HepG2 (cell line): Measurements from ENCODE around the gene SOS2. TPM values are rescaled to one million over a fixed set of nuclear protein-coding genes. Genes with fewer than 3 reads are reported as not detected.

Experiments
- ATAC-seq: fragments of 200-7000 bp; cut with Tn5 transposase; 3 replicates; pipeline ENCODE4 v1.9.1; 2020; ENCODE audit warnings: mild to moderate bottlenecking, moderate library complexity
- BruUV-seq: library from RNA; stranded (reverse); fragments of 400-500 nt; replicated peaks from 2 replicates; lab custom pipeline; 2021; lab: Mats Ljungman, UMichigan
- CTCF ChIA-PET: fragments of 300-600 bp; formaldehyde crosslinking; extraction: SDS; loops from one replicate; lab custom pipeline; 2021; ENCODE audit warnings: low total read pairs, inconsistent platforms, low intra/inter-chr PET ratio; lab: Yijun Ruan, JAX
- POLR2A ChIA-PET: fragments of 350-600 bp; sonication (Branson Sonifier 250); formaldehyde crosslinking; loops from one replicate; lab custom pipeline; 2020; ENCODE audit warnings: antibody characterized with exemption, inconsistent platforms; lab: Yijun Ruan, JAX
- DNase-seq: peaks from one replicate; pipeline ENCODE4 v3.0.0-alpha.2; 2015; ENCODE audit warnings: low spot score
- FAIRE-seq: peaks from 3 replicates; lab custom pipeline; 2011; peaks lifted over from hg19 to GRCh38; lab: Jason Lieb, UNC
- H2AFZ ChIP-seq: one replicate; pipeline ENCODE4 v1.6.1; 2011; ENCODE audit warnings: low read length, inconsistent platforms
- H3K27ac ChIP-seq: fragments of 300-600 bp; 3 replicates; pipeline ENCODE4 v1.8.0; 2011; ENCODE audit warnings: mixed run types, mild to moderate bottlenecking, mixed read lengths, low read length, inconsistent platforms; ENCODE audit not compliant: insufficient read depth; ENCODE audit errors: extremely low read length
- H3K27me3 ChIP-seq, 2 experiments: fragments of 200-600 bp in 1 of 2; 2 replicates in 1 of 2; 3 replicates in 1 of 2; pipeline versions ENCODE4 v1.6.0 to v1.8.0; 2011; ENCODE audit warnings: low read length in 2 of 2, mild to moderate bottlenecking in 2 of 2, moderate library complexity in 2 of 2, inconsistent platforms in 1 of 2; ENCODE audit not compliant: insufficient read depth in 2 of 2, control insufficient read depth in 1 of 2
- H3K36me3 ChIP-seq, 2 experiments: fragments of 200-600 bp in 1 of 2; replicated peaks in 1 of 2; 2 replicates in 1 of 2; 3 replicates in 1 of 2; pipeline versions ENCODE4 v1.5.1 to v1.8.0; 2011; ENCODE audit warnings: low read length in 2 of 2, inconsistent platforms in 1 of 2; ENCODE audit not compliant: insufficient read depth in 2 of 2, control insufficient read depth in 1 of 2
- H3K4me1 ChIP-seq: 2 replicates; pipeline ENCODE4 v1.5.1; 2012; ENCODE audit warnings: low read length, inconsistent platforms; ENCODE audit not compliant: insufficient read depth
- H3K4me2 ChIP-seq: 2 replicates; pipeline ENCODE4 v1.6.0; 2011; ENCODE audit warnings: low read depth, low read length, inconsistent platforms
- H3K4me3 ChIP-seq, 3 experiments: fragments of 200-600 bp in 1 of 3; sonication (generic), shearing (Covaris generic) in 1 of 3; replicated peaks in 1 of 3; 2 replicates each; pipeline ENCODE4 v1.5.1; 2011 to 2016; ENCODE audit warnings: low read length in 3 of 3, inconsistent platforms in 2 of 3, low read depth in 2 of 3, mild to moderate bottlenecking in 2 of 3, control low read depth in 1 of 3, mixed read lengths in 1 of 3; ENCODE audit not compliant: insufficient read depth in 1 of 3
- H3K79me2 ChIP-seq: one replicate; pipeline ENCODE4 v1.6.1; 2011; ENCODE audit warnings: low read length, inconsistent platforms; ENCODE audit not compliant: insufficient read depth
- H3K9ac ChIP-seq: 2 replicates; pipeline ENCODE4 v1.6.0; 2011; ENCODE audit warnings: mild to moderate bottlenecking, low read depth, low read length, inconsistent platforms; ENCODE audit not compliant: insufficient read depth
- H3K9me3 ChIP-seq: 2 replicates; pipeline ENCODE4 v1.5.1; 2012; ENCODE audit warnings: mild to moderate bottlenecking, low read length
- H4K20me1 ChIP-seq: 2 replicates; pipeline ENCODE4 v1.6.0; 2011; ENCODE audit warnings: inconsistent platforms, mild to moderate bottlenecking, low read length, moderate library complexity; ENCODE audit not compliant: insufficient read depth
- ARID3A ChIP-seq: IDR thresholded peaks from 2 replicates; pipeline ENCODE4 v1.6.1; 2012; ENCODE audit warnings: low read depth, low read length, improper control_type of control experiment
- CHD2 ChIP-seq: IDR thresholded peaks from 2 replicates; pipeline ENCODE4 v1.6.1; 2011; ENCODE audit warnings: low read depth, low read length, improper control_type of control experiment
- ELF3 ChIP-seq: IDR thresholded peaks from 2 replicates; pipeline ENCODE4 v1.6.1; 2016; ENCODE audit warnings: missing genetic modification reagents, missing compliant biosample characterization
- HHEX ChIP-seq: IDR thresholded peaks from 2 replicates; pipeline ENCODE4 v1.6.1; 2016; ENCODE audit warnings: control low read depth
- KDM1A ChIP-seq: IDR thresholded peaks from 2 replicates; pipeline ENCODE4 v1.6.1; 2016; ENCODE audit warnings: missing compliant biosample characterization
- KDM4B ChIP-seq: sonication (generic); formaldehyde crosslinking; IDR thresholded peaks from 2 replicates; pipeline ENCODE4 v1.4.0; 2020; ENCODE audit warnings: missing genetic modification reagents
- NFIC ChIP-seq: IDR thresholded peaks from 2 replicates; pipeline ENCODE4 v1.6.1; 2012; ENCODE audit warnings: mild to moderate bottlenecking, low read length, inconsistent platforms
- NR2F1 ChIP-seq, 2 experiments: fragments of 450-650 bp in 1 of 2; formaldehyde crosslinking in 1 of 2; IDR thresholded peaks; 2 replicates each; pipeline versions ENCODE4 v1.5.0 to v1.6.1; 2016 to 2020; ENCODE audit warnings: mild to moderate bottlenecking in 1 of 2, missing compliant biosample characterization in 1 of 2, missing genetic modification reagents in 1 of 2, moderate library complexity in 1 of 2
- POLR2AphosphoS2 ChIP-seq: IDR thresholded peaks from 2 replicates; pipeline ENCODE4 v1.6.1; 2011; ENCODE audit warnings: low read depth, low read length, improper control_type of control experiment
- TAF1 ChIP-seq: sonication (generic); formaldehyde crosslinking; IDR thresholded peaks from 2 replicates; pipeline ENCODE4 v1.4.0; 2020; ENCODE audit warnings: missing genetic modification reagents
- YY1 ChIP-seq: IDR thresholded peaks from 2 replicates; pipeline ENCODE4 v1.6.1; 2011; ENCODE audit warnings: low read length, low read depth, moderate library complexity, mild to moderate bottlenecking; ENCODE audit not compliant: insufficient read depth, insufficient replicate concordance
- ZBTB7B ChIP-seq: sonication (generic); formaldehyde crosslinking; IDR thresholded peaks from 2 replicates; pipeline ENCODE4 v1.4.0; 2020; ENCODE audit warnings: missing genetic modification reagents
- ZFX ChIP-seq: sonication (generic); formaldehyde crosslinking; IDR thresholded peaks from 2 replicates; pipeline ENCODE4 v1.4.0; 2020; ENCODE audit warnings: mild to moderate bottlenecking, low read depth, missing genetic modification reagents, moderate library complexity
- ZNF12 ChIP-seq: sonication (generic); formaldehyde crosslinking; IDR thresholded peaks from 2 replicates; pipeline ENCODE4 v1.5.0; 2020; ENCODE audit warnings: missing genetic modification reagents
- ZNF570 ChIP-seq: sonication (generic); formaldehyde crosslinking; IDR thresholded peaks from 2 replicates; pipeline ENCODE4 v1.4.0; 2020; ENCODE audit warnings: mild to moderate bottlenecking, missing genetic modification reagents, borderline replicate concordance
- in situ Hi-C: cut with HindIII; loops from 2 replicates; pipeline ENCODE4 v1.10.0; 2017; ENCODE audit warnings: low pct_unique_long_range_greater_than_20kb; ENCODE audit not compliant: extremely low pct_ligation_motif_present
- intact Hi-C: fragments of 100-400 bp; cut with micrococcal nuclease; formaldehyde crosslinking; loops from one replicate; pipeline ENCODE4 v1.10.0; 2022; ENCODE audit not compliant: unreplicated experiment
- polyA plus RNA-seq, 8 experiments: library from polyadenylated mRNA; depleted of rRNA in 3 of 8; stranded (reverse) in 7 of 8; unstranded in 1 of 8; fragments of >200 nt; fragmentation: Illumina TruSeq in 4 of 8; extraction: Trizol in 4 of 8; gene quantifications; 2 replicates each; pipeline versions ENCODE4 v1.2.1 to v1.2.3, GENCODE V29; 2011 to 2016; ENCODE audit warnings: low read depth in 4 of 8, missing spikeins in 1 of 8, mixed read lengths in 1 of 8; ENCODE audit not compliant: insufficient read depth in 1 of 8
- total RNA-seq, 5 experiments: library from RNA; depleted of rRNA; stranded (reverse); fragments of >200 nt; fragmentation: Illumina TruSeq; extraction: Trizol; gene quantifications; 2 replicates each; pipeline ENCODE4 v1.2.3, GENCODE V29; 2016; ENCODE audit warnings: low read depth in 1 of 5

SOS2 gene
- total and polyA plus RNA-seq, 2 of the 13 experiments (the other 11 are each of a cell fraction or from before 2014, with no cell fraction given) = 9.3 to 12.1 TPM

GRCh38 chr14:50171895-50172294, 59.5 kb downstream of the SOS2 start:
- ChIA-PET POLR2A (no interaction called here), CTCF (no interaction called here)
- in situ Hi-C loops (no loop called here), intact Hi-C loops (no loop called here)
- Histone ChIP-seq H4K20me1 (no peaks in the 10 kb centered on the region), H3K27me3 (no peaks in the 10 kb centered on the region), H3K9ac (no peak overlapping the region), H3K4me1 (no peaks in the 10 kb centered on the region), H3K27ac (no peak overlapping the region), H3K79me2 (no peaks in the 10 kb centered on the region), H2AFZ (no peak overlapping the region), H3K4me2 (no peak overlapping the region), H3K9me3 (no peaks in the 10 kb centered on the region), H3K4me3 (no peak overlapping the region), H3K36me3 (no peaks in the 10 kb centered on the region)
- BruUV-seq = no TSS peak
- ATAC-seq = no peak
- no peak for DNase-seq
- TF ChIP-seq POLR2AphosphoS2 (no peak), KDM1A (CRISPR knock-in tag) (no peak), CHD2 (no peak), TAF1 (CRISPR knock-in tag) (no peak), ARID3A (no peak), KDM4B (no peak), ZBTB7B (CRISPR knock-in tag) (no peak), ZNF570 (CRISPR knock-in tag) (no peak), NR2F1 (CRISPR knock-in tag; IDR thresholded peaks at IDR 0.05) (no peak), ELF3 (CRISPR knock-in tag) (no peak), NFIC (no peak), HHEX (no peak), YY1 (no peak), ZNF12 (CRISPR knock-in tag) (no peak), ZFX (CRISPR knock-in tag) (no peak)
- no peak for FAIRE-seq
